CD4-positive, CD25-positive, alpha-beta regulatory T cell (primary cell): Measurements from ENCODE around the gene LINC00237. TPM values are rescaled to one million over a fixed set of nuclear protein-coding genes. Genes with fewer than 3 reads are reported as not detected.
A peak's percentile ranks its signal among the peaks of the same experiment; 100 is the strongest.

ENCODE experiments used
- ATAC-seq, 2 donors: fragments of 150-1000 bp; cut with Tn5 transposase; one replicate each; pipeline ENCODE4 v1.10.0; 2021; ENCODE audit warnings: low read depth in 2 of 2, moderate number of reproducible peaks in 2 of 2, moderate library complexity in 1 of 2
- DNase-seq, 3 donors: peaks; one replicate each; pipeline versions ENCODE4 v3.0.0 to v3.0.0-alpha.2; 2012 to 2022; ENCODE audit warnings: mixed read lengths in 1 of 3
- H3K27ac ChIP-seq: one replicate; pipeline ENCODE4 v1.7.0; 2013; ENCODE audit warnings: mild to moderate bottlenecking, low read length; ENCODE audit not compliant: insufficient read depth, poor library complexity, severe bottlenecking
- H3K27me3 ChIP-seq: one replicate; pipeline ENCODE4 v1.7.0; 2013; ENCODE audit warnings: low read length; ENCODE audit not compliant: control insufficient read depth, insufficient read depth
- H3K36me3 ChIP-seq: one replicate; pipeline ENCODE4 v1.7.0; 2013; ENCODE audit warnings: mild to moderate bottlenecking, low read length, moderate library complexity; ENCODE audit not compliant: control insufficient read depth, insufficient read depth
- H3K4me1 ChIP-seq: 2 replicates; pipeline ENCODE4 v1.7.0; 2013; ENCODE audit warnings: mild to moderate bottlenecking, low read length; ENCODE audit not compliant: insufficient read depth, control insufficient read depth, poor library complexity, severe bottlenecking
- H3K4me3 ChIP-seq: one replicate; pipeline ENCODE4 v1.7.0; 2013; ENCODE audit warnings: low read depth, mild to moderate bottlenecking, low read length, moderate library complexity
- H3K9me3 ChIP-seq, 2 experiments: 1 replicate in 1 of 2; 2 replicates in 1 of 2; pipeline ENCODE4 v1.7.0; 2013; ENCODE audit warnings: low read length in 2 of 2, mild to moderate bottlenecking in 1 of 2, moderate library complexity in 1 of 2; ENCODE audit not compliant: control insufficient read depth in 2 of 2
- H3K27ac Mint-ChIP-seq, 3 donors: one replicate each; pipeline ENCODE4 v1.8.0; 2020 to 2022; ENCODE audit warnings: mild to moderate bottlenecking in 3 of 3, mixed read lengths in 3 of 3, moderate library complexity in 2 of 3
- H3K27me3 Mint-ChIP-seq: one replicate; pipeline ENCODE4 v1.8.0; 2022; ENCODE audit warnings: mild to moderate bottlenecking, mixed read lengths
- H3K36me3 Mint-ChIP-seq: one replicate; pipeline ENCODE4 v1.8.0; 2020; ENCODE audit warnings: mixed read lengths
- H3K4me1 Mint-ChIP-seq, 4 donors: one replicate each; pipeline ENCODE4 v1.8.0; 2020 to 2022; ENCODE audit warnings: mixed read lengths in 4 of 4, mild to moderate bottlenecking in 1 of 4
- H3K4me3 Mint-ChIP-seq, 4 donors: one replicate each; pipeline ENCODE4 v1.8.0; 2020 to 2022; ENCODE audit warnings: mild to moderate bottlenecking in 4 of 4, mixed read lengths in 4 of 4, moderate library complexity in 3 of 4
- H3K9me3 Mint-ChIP-seq, 7 donors: one replicate each; pipeline ENCODE4 v1.8.0; 2020 to 2022; ENCODE audit warnings: mixed read lengths in 7 of 7, mild to moderate bottlenecking in 3 of 7, moderate library complexity in 2 of 7
- polyA plus RNA-seq, 4 donors: library from polyadenylated mRNA; unstranded; fragments of 300-500 nt; fragmentation: Illumina TruSeq; gene quantifications; one replicate each; pipeline ENCODE4 v1.2.3, GENCODE V29; 2021
- total RNA-seq: library from RNA; stranded (reverse); gene quantifications from one replicate; pipeline ENCODE4 v1.2.3, GENCODE V29; 2022

The LINC00237 gene
- total and polyA plus RNA-seq, 5 donors from 2014 or later: 0.30 TPM; not detected in 4

DNA sequence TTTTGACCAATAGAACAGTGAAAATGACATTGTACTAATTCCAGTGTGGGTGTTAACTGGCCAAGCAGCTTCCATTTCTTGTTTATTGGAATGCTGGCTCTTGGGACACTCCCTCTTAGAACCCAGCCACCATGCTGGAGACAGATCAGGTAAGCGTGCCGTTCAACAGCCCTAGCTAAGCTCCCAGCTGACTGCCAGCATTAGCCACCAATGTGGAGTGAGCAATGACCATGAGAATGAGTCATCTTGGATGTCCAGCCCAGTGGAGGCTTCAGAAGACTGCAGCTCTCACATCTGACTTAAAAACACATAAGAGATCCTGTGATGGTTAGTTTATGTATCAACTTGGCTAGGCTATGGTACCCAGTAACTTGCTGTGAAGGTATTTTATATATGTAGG, 3.0 kb upstream of the LINC00237 start:
- Mint-ChIP-seq H3K4me3 (no peak overlapping the region), H3K9me3 (peaks cover 0 to 1% (median 0%) of the 10 kb centered on the region in 7 donors), H3K27me3 (peaks cover 72% of the 10 kb centered on the region), H3K36me3 (no peaks in the 10 kb centered on the region), H3K4me1 (peaks cover 0 to 11% (median 3%) of the 10 kb centered on the region in 4 donors), H3K27ac (no peak overlapping the region)
- no peak for DNase-seq
- H3K4me3 ChIP-seq: no peak overlapping the region
- H3K4me1 ChIP-seq: peaks cover 15% of the 10 kb centered on the region
- H3K27me3 ChIP-seq: peaks cover 50% of the 10 kb centered on the region
- no peaks in the 10 kb centered on the region for H3K36me3 ChIP-seq
- no peak for ATAC-seq
- no peaks in the 10 kb centered on the region for H3K9me3 ChIP-seq
- no peak overlapping the region for H3K27ac ChIP-seq

DNA sequence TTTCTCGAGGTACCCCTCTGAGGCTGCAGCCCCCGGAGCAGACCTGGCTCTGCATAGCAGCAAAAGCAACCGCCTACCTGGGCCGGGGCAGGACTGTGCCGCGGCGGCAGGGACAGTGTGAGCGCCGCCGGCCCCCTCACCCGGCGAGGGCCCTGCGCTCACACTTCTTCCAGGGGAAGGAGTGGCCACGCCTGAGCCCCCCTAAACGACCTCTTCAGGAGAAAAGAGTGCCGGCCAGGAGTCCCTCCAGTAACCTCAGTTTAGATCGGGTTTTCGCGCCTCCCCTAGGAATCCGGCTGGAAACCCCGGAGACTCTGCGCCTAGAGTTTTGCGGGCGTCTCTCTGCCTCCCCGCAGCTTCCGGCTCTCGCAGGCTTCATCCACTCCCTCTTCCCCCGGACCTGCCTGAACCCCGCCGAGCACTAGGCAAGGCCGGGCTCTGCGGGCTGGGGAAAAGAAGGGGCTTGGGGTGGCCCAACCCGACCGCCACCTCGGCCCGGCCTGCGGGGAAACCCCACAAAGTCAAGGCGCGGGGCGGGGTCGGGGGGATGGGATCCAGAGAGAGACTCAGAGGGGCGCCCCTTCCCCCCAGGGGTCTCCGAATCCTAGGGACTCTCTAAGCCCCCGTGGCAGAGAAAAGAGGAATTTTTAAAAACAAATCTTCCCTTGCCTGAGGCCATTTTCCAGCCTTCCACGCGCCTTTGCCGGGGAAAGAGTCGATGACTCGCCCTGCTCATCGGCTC, 558 bp downstream of the LINC00237 start:
- no peak overlapping the region for H3K27ac ChIP-seq
- Mint-ChIP-seq H3K4me3 (peak overlapping the region in 1 of 4 donors; percentile 29), H3K4me1 (peaks cover 9 to 42% (median 18%) of the 10 kb centered on the region in 4 donors), H3K36me3 (no peaks in the 10 kb centered on the region), H3K27ac (no peak overlapping the region), H3K27me3 (peaks cover 85% of the 10 kb centered on the region), H3K9me3 (peaks cover 0 to 7% (median 0%) of the 10 kb centered on the region in 7 donors)
- H3K27me3 ChIP-seq: peaks cover 46% of the 10 kb centered on the region
- no peak overlapping the region for H3K4me3 ChIP-seq
- H3K4me1 ChIP-seq: peaks cover 47% of the 10 kb centered on the region
- ATAC-seq (no peak), DNase-seq (no peak)
- no peaks in the 10 kb centered on the region for H3K9me3 ChIP-seq
- H3K36me3 ChIP-seq: no peaks in the 10 kb centered on the region

DNA sequence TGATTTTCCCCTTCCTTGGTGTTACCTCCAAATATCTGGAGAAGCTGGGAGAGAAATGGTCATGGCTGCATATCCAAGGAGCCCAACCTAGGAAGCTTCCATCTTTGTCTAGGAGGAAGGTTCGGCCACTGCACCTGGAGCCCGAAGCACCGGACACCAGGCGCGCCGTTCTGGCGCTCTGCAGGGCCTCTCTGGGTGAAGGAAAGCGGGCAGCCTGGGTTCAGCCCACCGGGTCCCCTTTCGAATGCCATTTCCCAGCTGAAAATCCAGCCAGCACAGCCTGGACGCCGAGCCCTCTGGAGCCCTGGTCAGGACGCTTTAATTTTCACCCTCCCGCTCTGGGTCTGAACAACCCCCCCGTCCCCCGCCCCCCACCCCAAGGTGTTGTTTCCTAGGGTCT, 1.2 kb downstream of the LINC00237 start:
- Mint-ChIP-seq H3K9me3 (peaks cover 0 to 9% (median 0%) of the 10 kb centered on the region in 7 donors), H3K4me1 (peaks cover 11 to 49% (median 19%) of the 10 kb centered on the region in 4 donors), H3K27me3 (peaks cover 87% of the 10 kb centered on the region), H3K4me3 (peak overlapping the region in 1 of 4 donors; percentile 78), H3K36me3 (no peaks in the 10 kb centered on the region), H3K27ac (no peak overlapping the region)
- Histone ChIP-seq H3K36me3 (no peaks in the 10 kb centered on the region), H3K4me3 (no peak overlapping the region), H3K4me1 (peaks cover 54% of the 10 kb centered on the region), H3K27me3 (peaks cover 40% of the 10 kb centered on the region), H3K27ac (no peak overlapping the region), H3K9me3 (no peaks in the 10 kb centered on the region)
- ATAC-seq (no peak), DNase-seq (no peak)

DNA sequence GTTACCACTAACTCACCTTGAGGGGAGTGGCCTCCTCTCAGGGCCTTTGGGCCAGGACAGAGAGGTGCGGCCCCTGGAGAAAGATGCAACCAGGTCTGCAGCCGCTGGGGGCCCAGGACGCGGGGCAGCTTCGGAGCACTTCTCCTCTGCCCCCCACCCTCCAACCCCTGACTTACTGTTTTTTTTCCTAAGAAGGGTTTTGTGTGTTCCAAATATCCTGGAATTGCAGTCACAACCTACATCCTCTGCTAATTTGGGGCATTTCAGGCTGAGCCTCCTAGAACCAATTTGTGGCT, 1.7 kb downstream of the LINC00237 start:
- no peak overlapping the region for H3K27ac Mint-ChIP-seq
- H3K27ac ChIP-seq: no peak overlapping the region
- DNase-seq (no peak), ATAC-seq (no peak)
- H3K27me3 Mint-ChIP-seq: peaks cover 87% of the 10 kb centered on the region
- H3K4me3 Mint-ChIP-seq: peak overlapping the region in 3 of 4 donors; percentile 8 to 78 (median 38)
- H3K4me1 Mint-ChIP-seq: peaks cover 12 to 54% (median 20%) of the 10 kb centered on the region in 4 donors
- H3K4me1 ChIP-seq: peaks cover 59% of the 10 kb centered on the region
- no peaks in the 10 kb centered on the region for H3K36me3 ChIP-seq
- no peaks in the 10 kb centered on the region for H3K36me3 Mint-ChIP-seq
- no peaks in the 10 kb centered on the region for H3K9me3 ChIP-seq
- peaks cover 41% of the 10 kb centered on the region for H3K27me3 ChIP-seq
- peaks cover 0 to 9% (median 0%) of the 10 kb centered on the region in 7 donors for H3K9me3 Mint-ChIP-seq
- no peak overlapping the region for H3K4me3 ChIP-seq

DNA sequence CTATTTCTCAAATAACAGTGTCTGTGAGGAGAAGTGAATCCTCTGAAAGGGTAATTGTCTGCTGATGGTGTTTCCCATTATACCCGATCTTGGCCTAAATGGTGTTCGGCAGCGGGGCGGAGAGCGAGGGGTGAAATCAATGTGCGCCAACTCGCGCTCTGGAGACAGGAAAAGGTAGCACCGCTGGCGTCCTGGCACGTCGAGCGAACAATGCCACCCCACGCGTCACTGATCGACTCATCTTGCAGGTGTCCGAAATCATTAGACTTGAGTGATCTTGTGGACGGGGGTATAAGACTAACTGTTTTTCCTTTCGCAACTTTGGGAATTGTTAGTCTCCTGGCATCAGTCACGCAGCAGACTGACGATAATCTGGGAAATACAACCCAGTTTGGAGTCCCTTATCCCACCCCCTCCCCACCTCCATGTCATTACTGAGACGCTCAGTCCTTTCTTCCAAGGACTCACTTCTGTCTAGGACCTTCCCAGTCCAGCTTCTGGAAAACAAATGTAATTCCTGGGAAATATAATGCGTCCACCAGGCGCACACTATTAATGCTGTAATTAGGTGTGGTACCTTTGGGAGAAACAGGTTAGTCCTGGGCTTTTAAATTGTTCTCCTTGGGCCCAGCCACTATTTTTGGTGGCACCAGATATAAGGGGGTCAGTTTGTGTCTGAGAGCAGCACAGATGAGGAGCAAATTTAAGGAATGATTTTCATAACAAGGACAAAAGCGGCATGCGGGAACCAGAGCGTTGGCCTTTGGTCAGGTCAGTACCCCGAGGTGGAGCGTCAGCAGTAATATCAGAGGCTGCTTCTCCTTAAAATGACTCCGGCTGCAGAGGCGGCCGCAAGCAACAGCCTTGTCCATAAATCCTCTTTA, 2.3 kb downstream of the LINC00237 start:
- H3K27ac Mint-ChIP-seq: no peak overlapping the region
- peaks cover 12 to 59% (median 22%) of the 10 kb centered on the region in 4 donors for H3K4me1 Mint-ChIP-seq
- H3K36me3 Mint-ChIP-seq: no peaks in the 10 kb centered on the region
- peaks cover 42% of the 10 kb centered on the region for H3K27me3 ChIP-seq
- no peak for DNase-seq
- H3K27ac ChIP-seq: no peak overlapping the region
- H3K27me3 Mint-ChIP-seq: peaks cover 87% of the 10 kb centered on the region
- no peak for ATAC-seq
- H3K9me3 Mint-ChIP-seq: peaks cover 0 to 10% (median 0%) of the 10 kb centered on the region in 7 donors
- H3K4me3 ChIP-seq: no peak overlapping the region
- H3K36me3 ChIP-seq: no peaks in the 10 kb centered on the region
- H3K4me3 Mint-ChIP-seq: peak overlapping the region; percentile 77 to 90 (median 80)
- H3K4me1 ChIP-seq: peaks cover 64% of the 10 kb centered on the region
- no peaks in the 10 kb centered on the region for H3K9me3 ChIP-seq

DNA sequence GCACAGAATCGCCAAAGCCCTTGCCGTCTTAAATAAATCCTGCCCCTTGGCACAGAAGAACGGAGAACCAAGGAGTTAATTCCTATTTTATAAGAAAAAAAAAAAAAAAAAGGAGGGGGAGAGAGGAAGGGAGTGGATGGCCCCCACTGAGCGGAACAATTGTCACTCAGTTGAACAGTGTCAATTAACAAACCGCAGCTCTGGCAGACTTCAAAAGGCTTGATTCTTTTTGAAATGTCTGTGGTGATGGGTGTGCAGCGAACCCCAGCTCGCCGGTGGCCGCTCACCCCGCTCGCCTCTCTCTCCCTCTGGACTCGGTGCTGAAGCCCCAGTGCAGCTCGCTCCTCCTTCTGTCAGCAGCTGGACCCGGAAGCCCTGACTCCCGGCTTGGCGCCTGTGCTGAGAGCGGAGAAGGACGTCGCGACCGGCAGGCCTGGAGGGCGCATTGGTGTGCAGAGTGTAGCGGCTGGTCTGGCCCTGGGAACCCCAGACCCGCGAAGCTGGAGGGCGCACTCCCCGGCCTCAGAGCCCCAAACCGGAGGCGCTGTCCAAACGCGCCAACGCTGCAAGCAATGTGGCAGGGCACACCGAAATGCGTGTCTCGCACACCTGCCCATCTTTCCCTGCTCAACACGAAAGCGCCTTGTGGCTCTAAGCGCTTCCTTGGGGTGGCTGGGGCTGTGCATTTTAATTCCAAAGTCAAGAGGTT, 3.4 kb downstream of the LINC00237 start:
- peaks cover 88% of the 10 kb centered on the region for H3K27me3 Mint-ChIP-seq
- Histone ChIP-seq H3K27ac (no peak overlapping the region), H3K4me1 (peaks cover 64% of the 10 kb centered on the region), H3K27me3 (peaks cover 42% of the 10 kb centered on the region), H3K4me3 (peak overlapping the region; percentile 66), H3K9me3 (no peaks in the 10 kb centered on the region), H3K36me3 (no peaks in the 10 kb centered on the region)
- no peaks in the 10 kb centered on the region for H3K36me3 Mint-ChIP-seq
- peak; percentile 54 to 61 for ATAC-seq
- DNase-seq: peak; percentile 28 to 63 (median 57)
- H3K27ac Mint-ChIP-seq: no peak overlapping the region
- H3K9me3 Mint-ChIP-seq: peaks cover 0 to 10% (median 0%) of the 10 kb centered on the region in 7 donors
- peaks cover 13 to 63% (median 24%) of the 10 kb centered on the region in 4 donors for H3K4me1 Mint-ChIP-seq
- H3K4me3 Mint-ChIP-seq: peak overlapping the region; percentile 77 to 90 (median 80)

DNA sequence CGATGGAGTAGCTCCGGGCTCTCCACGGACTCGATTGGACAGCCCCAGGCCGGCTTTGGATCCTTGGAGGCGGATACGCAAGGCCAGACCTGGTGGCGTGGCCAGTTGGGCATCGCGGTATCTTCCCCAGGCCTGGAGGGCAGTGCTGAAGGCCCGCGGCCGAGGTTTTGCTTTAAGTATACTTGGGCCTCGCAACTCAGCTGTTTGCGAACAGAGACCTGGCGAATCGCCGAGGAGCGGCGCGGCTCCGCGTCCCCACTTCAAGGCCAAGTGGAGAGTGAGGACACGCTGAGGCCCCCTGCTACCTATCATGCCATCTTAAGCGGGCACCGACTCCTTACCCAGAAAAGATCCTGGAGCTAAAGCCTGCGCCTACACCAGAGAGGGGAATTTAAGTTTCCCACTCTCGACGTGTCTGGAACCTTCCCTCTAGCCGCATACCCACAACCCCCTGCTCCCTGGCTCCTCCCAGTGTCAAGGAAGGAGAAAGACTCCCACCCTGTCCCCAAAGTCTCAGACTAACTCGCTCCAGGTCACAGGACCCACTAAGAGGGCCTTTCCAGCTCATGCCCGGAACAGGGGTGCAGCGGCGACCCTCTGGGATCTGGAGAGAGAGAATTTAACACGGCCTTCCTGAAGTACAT, 4.1 kb downstream of the LINC00237 start:
- DNase-seq: peak in 1 of 3 donors; percentile 20
- Mint-ChIP-seq H3K4me1 (peaks cover 13 to 63% (median 24%) of the 10 kb centered on the region in 4 donors), H3K4me3 (peak overlapping the region; percentile 76 to 90 (median 78)), H3K27me3 (peaks cover 85% of the 10 kb centered on the region), H3K9me3 (peaks cover 0 to 10% (median 0%) of the 10 kb centered on the region in 7 donors), H3K36me3 (no peaks in the 10 kb centered on the region), H3K27ac (peak overlapping the region in 1 of 3 donors; percentile 53)
- H3K9me3 ChIP-seq: no peaks in the 10 kb centered on the region
- H3K4me3 ChIP-seq: peak overlapping the region; percentile 66
- H3K27me3 ChIP-seq: peaks cover 45% of the 10 kb centered on the region
- no peak overlapping the region for H3K27ac ChIP-seq
- ATAC-seq: no peak
- H3K36me3 ChIP-seq: no peaks in the 10 kb centered on the region
- H3K4me1 ChIP-seq: peaks cover 64% of the 10 kb centered on the region
